PC-9 (cell line): ENCODE data around the gene ZNF362.

Experiments used
- CTCF ChIP-seq: fragments of 200-600 bp; sonication (generic); conservative IDR thresholded peaks from 2 replicates; pipeline ENCODE4 v1.6.1; 2017; ENCODE audit warnings: mixed run types, antibody characterized with exemption, mild to moderate bottlenecking, moderate library complexity
- EZH2 ChIP-seq: fragments of 200-600 bp; sonication (generic); IDR thresholded peaks from 2 replicates; pipeline ENCODE4 v1.8.0; 2017; ENCODE audit warnings: antibody characterized with exemption, low read depth

GRCh38 chr1:33275706-33276572, 19.6 kb downstream of the ZNF362 start:
- no peak for TF ChIP-seq CTCF
- TF ChIP-seq EZH2: no peak
